Mesothelial cell of epicardium (in vitro differentiated cells): ENCODE data around the gene HSD17B2. TPM values are rescaled to one million over a fixed set of nuclear protein-coding genes. Genes with fewer than 3 reads are reported as not detected.

Experiments used
- DNase-seq, 2 experiments: peaks; one replicate each; pipeline ENCODE4 v3.0.0; 2021; ENCODE audit warnings: low spot score in 2 of 2; ENCODE audit not compliant: unreplicated experiment in 2 of 2
- H3K27ac Mint-ChIP-seq: 2 replicates; pipeline ENCODE4 v1.8.0; 2021; ENCODE audit warnings: mixed read lengths
- H3K27me3 Mint-ChIP-seq: 2 replicates; pipeline ENCODE4 v1.8.0; 2021; ENCODE audit warnings: low read depth, mixed read lengths
- H3K36me3 Mint-ChIP-seq: 2 replicates; pipeline ENCODE4 v1.8.0; 2021; ENCODE audit warnings: mixed read lengths
- H3K4me1 Mint-ChIP-seq: 2 replicates; pipeline ENCODE4 v1.8.0; 2021; ENCODE audit warnings: mixed read lengths
- H3K4me3 Mint-ChIP-seq: 2 replicates; pipeline ENCODE4 v1.8.0; 2021; ENCODE audit warnings: mild to moderate bottlenecking, moderate library complexity, mixed read lengths
- H3K9me3 Mint-ChIP-seq: 2 replicates; pipeline ENCODE4 v1.8.0; 2021; ENCODE audit warnings: mixed read lengths
- total RNA-seq: library from RNA; stranded (reverse); gene quantifications from 3 replicates; pipeline ENCODE4 v1.2.1, GENCODE V29; 2021
- TF ChIP-seq, protein P1 (sequence below): fragments of 200-600 bp; sonication (generic); IDR thresholded peaks from one replicate; pipeline ENCODE4 v1.5.0; 2021; ENCODE audit warnings: antibody characterized with exemption; ENCODE audit not compliant: unreplicated experiment

HSD17B2 gene
- total RNA-seq, 1 donor from 2014 or later, result 3.1 TPM

DNA sequence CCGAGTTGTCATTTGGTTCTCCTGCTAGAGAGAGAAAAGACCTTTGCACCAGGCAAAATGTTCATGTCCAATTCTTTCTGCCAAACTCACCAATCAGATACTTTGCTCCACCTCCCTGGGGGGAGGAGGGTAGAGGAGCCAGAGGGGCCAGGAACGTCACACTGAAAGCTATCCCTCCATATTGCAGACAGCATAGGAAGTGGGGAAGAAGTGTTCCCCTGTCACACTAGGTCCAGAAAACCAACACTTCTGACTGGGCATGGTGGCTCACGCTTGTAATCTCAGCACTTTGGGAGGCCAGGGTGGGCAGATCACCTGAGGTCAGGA is 9.5 kb downstream of the HSD17B2 start:
- H3K27ac Mint-ChIP-seq, result peak overlapping the region; percentile 92
- peaks cover 25% of the 10 kb centered on the region for H3K4me1 Mint-ChIP-seq
- no peak overlapping the region for H3K4me3 Mint-ChIP-seq
- no peak for DNase-seq
- TF ChIP-seq, protein P1, sequence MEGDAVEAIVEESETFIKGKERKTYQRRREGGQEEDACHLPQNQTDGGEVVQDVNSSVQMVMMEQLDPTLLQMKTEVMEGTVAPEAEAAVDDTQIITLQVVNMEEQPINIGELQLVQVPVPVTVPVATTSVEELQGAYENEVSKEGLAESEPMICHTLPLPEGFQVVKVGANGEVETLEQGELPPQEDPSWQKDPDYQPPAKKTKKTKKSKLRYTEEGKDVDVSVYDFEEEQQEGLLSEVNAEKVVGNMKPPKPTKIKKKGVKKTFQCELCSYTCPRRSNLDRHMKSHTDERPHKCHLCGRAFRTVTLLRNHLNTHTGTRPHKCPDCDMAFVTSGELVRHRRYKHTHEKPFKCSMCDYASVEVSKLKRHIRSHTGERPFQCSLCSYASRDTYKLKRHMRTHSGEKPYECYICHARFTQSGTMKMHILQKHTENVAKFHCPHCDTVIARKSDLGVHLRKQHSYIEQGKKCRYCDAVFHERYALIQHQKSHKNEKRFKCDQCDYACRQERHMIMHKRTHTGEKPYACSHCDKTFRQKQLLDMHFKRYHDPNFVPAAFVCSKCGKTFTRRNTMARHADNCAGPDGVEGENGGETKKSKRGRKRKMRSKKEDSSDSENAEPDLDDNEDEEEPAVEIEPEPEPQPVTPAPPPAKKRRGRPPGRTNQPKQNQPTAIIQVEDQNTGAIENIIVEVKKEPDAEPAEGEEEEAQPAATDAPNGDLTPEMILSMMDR, result no peak
- no peaks in the 10 kb centered on the region for H3K9me3 Mint-ChIP-seq
- no peaks in the 10 kb centered on the region for H3K36me3 Mint-ChIP-seq
- peaks cover 12% of the 10 kb centered on the region for H3K27me3 Mint-ChIP-seq

DNA sequence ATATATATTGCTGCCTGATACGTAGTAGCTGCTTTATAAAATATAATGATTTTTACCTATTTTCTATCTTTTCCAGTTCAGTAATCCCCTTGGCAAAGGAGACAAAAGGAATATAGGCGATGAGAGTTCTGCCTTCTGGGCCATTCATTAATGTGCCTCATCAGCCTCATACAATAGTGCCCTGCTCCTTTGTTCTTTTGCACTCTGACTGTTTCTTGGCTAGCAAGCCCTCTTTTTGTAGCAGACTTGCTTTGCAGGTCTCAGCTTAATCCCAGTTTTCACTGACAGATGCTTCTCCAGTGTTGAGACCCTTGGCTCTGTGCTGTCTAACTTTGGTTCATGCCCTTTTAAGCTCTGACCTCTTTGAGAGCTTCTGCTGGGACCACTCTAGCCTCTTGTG is 10.4 kb downstream of the HSD17B2 start:
- H3K27ac Mint-ChIP-seq, result peak overlapping the region; percentile 5
- no peak overlapping the region for H3K4me3 Mint-ChIP-seq
- H3K9me3 Mint-ChIP-seq, result no peaks in the 10 kb centered on the region
- no peak for DNase-seq
- TF ChIP-seq, protein P1, result no peak
- no peaks in the 10 kb centered on the region for H3K36me3 Mint-ChIP-seq
- peaks cover 25% of the 10 kb centered on the region for H3K4me1 Mint-ChIP-seq
- peaks cover 15% of the 10 kb centered on the region for H3K27me3 Mint-ChIP-seq

DNA sequence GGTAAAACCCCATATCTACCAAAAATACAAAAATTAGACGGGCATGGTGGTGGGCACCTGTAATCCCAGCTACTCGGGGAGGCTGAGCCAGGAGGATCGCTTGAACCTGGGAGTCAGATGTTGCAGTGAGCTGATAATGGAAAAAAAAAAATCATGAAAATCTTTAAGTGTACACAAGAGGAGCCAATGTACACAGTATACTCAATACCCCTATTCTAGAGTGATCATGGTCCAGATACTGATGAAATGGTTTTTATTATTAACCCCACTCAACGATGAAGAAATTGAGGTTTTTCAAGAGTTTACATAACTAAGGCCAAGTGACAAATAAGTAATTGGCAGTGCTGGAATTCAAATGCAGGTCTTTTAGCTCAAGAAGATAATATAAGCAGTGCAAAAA is 11.5 kb downstream of the HSD17B2 start:
- no peaks in the 10 kb centered on the region for H3K9me3 Mint-ChIP-seq
- no peak overlapping the region for H3K27ac Mint-ChIP-seq
- H3K27me3 Mint-ChIP-seq, result peaks cover 20% of the 10 kb centered on the region
- DNase-seq, result no peak
- H3K36me3 Mint-ChIP-seq, result no peaks in the 10 kb centered on the region
- TF ChIP-seq, protein P1, result no peak
- H3K4me3 Mint-ChIP-seq, result no peak overlapping the region
- peaks cover 25% of the 10 kb centered on the region for H3K4me1 Mint-ChIP-seq

DNA sequence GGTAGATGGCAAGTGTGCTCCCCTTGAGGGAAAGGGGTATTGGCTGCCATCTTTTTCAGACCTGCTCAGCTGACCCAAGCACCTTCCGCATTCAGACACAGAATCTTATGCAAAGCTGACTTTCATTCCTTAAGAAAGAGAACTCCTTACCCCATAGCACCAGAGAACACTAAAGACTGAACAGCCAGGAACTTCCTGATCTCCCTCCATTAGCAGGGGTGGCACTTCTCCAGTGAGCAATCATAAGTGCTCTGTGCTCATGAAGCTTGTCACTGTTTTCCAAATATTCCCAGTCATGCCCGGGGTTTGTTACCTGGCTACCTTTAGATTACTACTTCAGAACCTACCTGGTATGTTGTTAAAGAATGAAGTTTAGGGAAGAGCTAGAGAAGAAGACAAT is 11.9 kb downstream of the HSD17B2 start:
- peaks cover 20% of the 10 kb centered on the region for H3K27me3 Mint-ChIP-seq
- H3K36me3 Mint-ChIP-seq, result no peaks in the 10 kb centered on the region
- H3K4me1 Mint-ChIP-seq, result peaks cover 25% of the 10 kb centered on the region
- TF ChIP-seq, protein P1, result no peak
- H3K9me3 Mint-ChIP-seq, result no peaks in the 10 kb centered on the region
- no peak overlapping the region for H3K4me3 Mint-ChIP-seq
- no peak for DNase-seq
- H3K27ac Mint-ChIP-seq, result no peak overlapping the region

DNA sequence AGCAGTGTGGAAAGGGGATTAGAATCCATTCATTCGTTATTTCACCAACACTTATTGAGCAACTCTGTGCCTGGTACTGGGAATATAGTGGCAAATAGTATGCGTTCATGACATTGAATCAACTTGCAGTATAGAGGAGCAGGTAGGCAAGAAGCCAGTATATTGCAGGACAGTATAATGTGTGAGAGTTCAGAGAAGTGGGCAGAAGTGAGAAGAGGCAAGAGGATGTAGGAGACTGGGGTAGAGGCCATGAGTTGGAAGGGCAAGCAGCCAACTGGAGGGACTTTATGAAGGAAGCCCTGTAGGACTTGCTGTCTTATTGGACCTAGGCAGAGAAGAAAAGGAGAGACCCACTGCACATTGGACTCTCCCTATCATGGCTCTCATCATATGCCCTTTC is 12.3 kb downstream of the HSD17B2 start:
- Mint-ChIP-seq H3K27me3 (peaks cover 20% of the 10 kb centered on the region), H3K36me3 (no peaks in the 10 kb centered on the region), H3K4me3 (no peak overlapping the region), H3K27ac (no peak overlapping the region), H3K9me3 (no peaks in the 10 kb centered on the region), H3K4me1 (peaks cover 25% of the 10 kb centered on the region)
- DNase-seq, result no peak
- TF ChIP-seq, protein P1, result no peak

DNA sequence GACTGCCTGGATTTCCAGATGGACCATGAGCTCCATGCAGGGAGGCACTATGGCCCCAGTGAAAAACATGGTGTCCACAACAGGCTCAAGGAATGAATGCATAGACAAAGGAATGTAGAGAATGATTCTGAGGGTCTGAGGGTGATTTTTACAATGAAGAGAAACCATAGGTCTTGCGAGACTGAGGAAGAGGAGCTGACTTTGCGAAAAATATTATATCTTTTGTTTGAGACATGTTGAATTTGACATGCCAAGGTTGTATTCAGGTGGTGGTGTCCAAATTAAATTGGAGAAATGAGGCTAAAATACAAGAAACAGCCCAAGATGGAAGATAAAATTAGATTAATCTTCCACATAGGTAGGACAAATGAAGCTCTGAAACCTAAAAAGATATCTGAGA is 12.7 kb downstream of the HSD17B2 start:
- no peak overlapping the region for H3K27ac Mint-ChIP-seq
- H3K27me3 Mint-ChIP-seq, result peaks cover 20% of the 10 kb centered on the region
- H3K4me3 Mint-ChIP-seq, result no peak overlapping the region
- TF ChIP-seq, protein P1, result no peak
- H3K9me3 Mint-ChIP-seq, result no peaks in the 10 kb centered on the region
- peaks cover 23% of the 10 kb centered on the region for H3K4me1 Mint-ChIP-seq
- H3K36me3 Mint-ChIP-seq, result no peaks in the 10 kb centered on the region
- no peak for DNase-seq
